Thyroid gland (tissue), 4 donors: ENCODE results near the gene IMPA2. TPM values are rescaled to one million over a fixed set of nuclear protein-coding genes. Genes with fewer than 3 reads are reported as not detected.
A peak's percentile ranks its signal among the peaks of the same experiment; 100 is the strongest.

Experiments used
- DNase-seq, 2 donors: peaks; one replicate each; pipeline ENCODE4 v3.0.0-alpha.2; 2019
- H3K27ac ChIP-seq, 3 donors: fragments of 200-600 bp; sonication (generic); 1 replicate in 2 of 3; 2 replicates in 1 of 3; pipeline ENCODE4 v1.5.1; 2016 to 2019; ENCODE audit warnings: mild to moderate bottlenecking in 1 of 3, moderate library complexity in 1 of 3
- H3K27me3 ChIP-seq: fragments of 200-600 bp; sonication (generic); one replicate; pipeline ENCODE4 v1.5.1; 2019
- H3K36me3 ChIP-seq, 2 donors: fragments of 200-600 bp; sonication (generic); one replicate each; pipeline ENCODE4 v1.5.1; 2016 to 2019
- H3K4me1 ChIP-seq, 2 donors: fragments of 200-600 bp; sonication (generic); one replicate each; pipeline ENCODE4 v1.5.1; 2017 to 2019
- H3K4me3 ChIP-seq, 3 donors: fragments of 200-600 bp; sonication (generic); replicated peaks in 1 of 3; 1 replicate in 2 of 3; 2 replicates in 1 of 3; pipeline ENCODE4 v1.5.1; 2016; ENCODE audit warnings: mild to moderate bottlenecking in 1 of 3
- H3K9me3 ChIP-seq: fragments of 200-600 bp; sonication (generic); one replicate; pipeline ENCODE4 v1.5.1; 2017
- CTCF ChIP-seq, 6 experiments: fragments of 200-600 bp in 3 of 6; fragments of 450-650 bp in 3 of 6; sonication (generic) in 3 of 6; IDR thresholded peaks; one replicate each; pipeline ENCODE4 v1.5.1; 2016 to 2019; ENCODE audit warnings: antibody characterized with exemption in 6 of 6, mild to moderate bottlenecking in 2 of 6, inconsistent platforms in 1 of 6, moderate library complexity in 1 of 6
- POLR2A ChIP-seq, 2 donors: fragments of 450-650 bp; IDR thresholded peaks; one replicate each; pipeline ENCODE4 v1.6.1; 2017; ENCODE audit warnings: antibody characterized with exemption in 2 of 2, mild to moderate bottlenecking in 2 of 2, moderate library complexity in 1 of 2
- WGBS, 2 donors: methylation state at CpG; one replicate each; pipeline ENCODE4 v1.1.5; 2017; 5-methylcytosine and 5-hydroxymethylcytosine counted together
- intact Hi-C: fragments of 100-400 bp; cut with DNase I; formaldehyde crosslinking; loops from one replicate; pipeline ENCODE4 v1.15.1; 2023
- total RNA-seq, 4 donors: library from RNA; depleted of rRNA; stranded (reverse); fragments of >200 nt; gene quantifications; one replicate each; pipeline ENCODE4 v1.2.3, GENCODE V29; 2016

IMPA2 gene
- total RNA-seq, 4 donors from 2014 or later, result 42.5 to 75.8 (median 54.3) TPM

- Histone ChIP-seq H3K4me3 (no peak overlapping the region), H3K36me3 (no peaks in the 10 kb centered on the region), H3K27me3 (no peaks in the 10 kb centered on the region), H3K9me3 (no peaks in the 10 kb centered on the region), H3K27ac (peak overlapping the region in 2 of 3 donors; percentile 67 to 74), H3K4me1 (peaks cover 31 to 59% of the 10 kb centered on the region in 2 donors)
- 83 to 91% methylated on average over 9 of the region's 9 CpGs for WGBS, 2 donors
- no peak for DNase-seq
- intact Hi-C loops, result loop anchor here (5.0 kb wide), 1 partner anchor 40 kb away; no protein-coding TSS in a partner anchor
- TF ChIP-seq CTCF (IDR thresholded peaks at IDR 0.05), result no peak
- no peak for TF ChIP-seq POLR2A (IDR thresholded peaks at IDR 0.05)
Observed at GRCh38 chr18:11997466-11997865, 16.2 kb downstream of the IMPA2 start.

GRCh38 chr18:11998193-11998592 lies 16.9 kb downstream of the IMPA2 start:
- Histone ChIP-seq H3K27me3 (no peaks in the 10 kb centered on the region), H3K36me3 (no peaks in the 10 kb centered on the region), H3K27ac (peak overlapping the region; percentile 41 to 74 (median 67)), H3K4me3 (no peak overlapping the region), H3K4me1 (peaks cover 31 to 59% of the 10 kb centered on the region in 2 donors), H3K9me3 (no peaks in the 10 kb centered on the region)
- intact Hi-C loops, result loop anchor here (5.0 kb wide), 1 partner anchor 39 kb away; no protein-coding TSS in a partner anchor
- WGBS, 2 donors, result 50 to 57% methylated on average over 5 of the region's 5 CpGs
- TF ChIP-seq CTCF (IDR thresholded peaks at IDR 0.05), result no peak
- no peak for TF ChIP-seq POLR2A (IDR thresholded peaks at IDR 0.05)
- peak in 1 of 2 donors; percentile 59 for DNase-seq

GRCh38 chr18:11999429-11999828 lies 18.1 kb downstream of the IMPA2 start:
- Histone ChIP-seq H3K4me1 (peaks cover 27 to 47% of the 10 kb centered on the region in 2 donors), H3K27ac (peak overlapping the region; percentile 64 to 74 (median 67)), H3K36me3 (no peaks in the 10 kb centered on the region), H3K9me3 (no peaks in the 10 kb centered on the region), H3K4me3 (no peak overlapping the region), H3K27me3 (no peaks in the 10 kb centered on the region)
- DNase-seq, result peak; percentile 46 to 64
- TF ChIP-seq CTCF (IDR thresholded peaks at IDR 0.05), result peak in 2 of 6 experiments; percentile 13 to 21
- TF ChIP-seq POLR2A (IDR thresholded peaks at IDR 0.05), result no peak
- intact Hi-C loops, result loop anchor here (5.0 kb wide), 1 partner anchor 38 kb away; no protein-coding TSS in a partner anchor
- WGBS, 2 donors, result 45 to 54% methylated on average over 6 to 7 of the region's 7 CpGs

- no peak for DNase-seq
- intact Hi-C loops, result no loop called here
- WGBS, 2 donors, result 83 to 85% methylated on average over 5 of the region's 5 CpGs
- no peaks in the 10 kb centered on the region for H3K36me3 ChIP-seq
- TF ChIP-seq CTCF (IDR thresholded peaks at IDR 0.05) (no peak), POLR2A (IDR thresholded peaks at IDR 0.05) (no peak)
- H3K4me3 ChIP-seq, result no peak overlapping the region
- H3K4me1 ChIP-seq, result peaks cover 19 to 44% of the 10 kb centered on the region in 2 donors
- H3K27ac ChIP-seq, result peak overlapping the region in 2 of 3 donors; percentile 67 to 74
- H3K9me3 ChIP-seq, result no peaks in the 10 kb centered on the region
- no peaks in the 10 kb centered on the region for H3K27me3 ChIP-seq
Observed at GRCh38 chr18:12000072-12000659, 18.9 kb downstream of the IMPA2 start.

- no peaks in the 10 kb centered on the region for H3K36me3 ChIP-seq
- H3K27ac ChIP-seq, result no peak overlapping the region
- DNase-seq, result no peak
- peaks cover 18 to 44% of the 10 kb centered on the region in 2 donors for H3K4me1 ChIP-seq
- H3K27me3 ChIP-seq, result no peaks in the 10 kb centered on the region
- no peak for TF ChIP-seq CTCF (IDR thresholded peaks at IDR 0.05)
- TF ChIP-seq POLR2A (IDR thresholded peaks at IDR 0.05), result no peak
- H3K4me3 ChIP-seq, result no peak overlapping the region
- intact Hi-C loops, result no loop called here
- WGBS, 2 donors, result 96 to 100% methylated on average over 5 of the region's 5 CpGs
- H3K9me3 ChIP-seq, result no peaks in the 10 kb centered on the region
Observed at GRCh38 chr18:12001421-12001820, 20.1 kb downstream of the IMPA2 start.
